AG04449 (cell line): ENCODE data around the gene PSMD5.

Source experiments
- CTCF ChIA-PET: fragments of 350-600 bp; formaldehyde crosslinking; extraction: SDS; loops from one replicate; lab custom pipeline; 2021; ENCODE audit warnings: antibody characterized with exemption; lab: Yijun Ruan, JAX
- POLR2A ChIA-PET: fragments of 400-600, 350-600 bp; formaldehyde crosslinking; extraction: SDS; loops from one replicate; lab custom pipeline; 2020; ENCODE audit warnings: antibody characterized with exemption, inconsistent platforms; lab: Yijun Ruan, JAX
- DNase-seq: peaks from one replicate; pipeline ENCODE4 v3.0.0-alpha.2; 2010; ENCODE audit warnings: low read depth, low spot score
- H3K4me3 ChIP-seq: 2 replicates; pipeline ENCODE4 v1.5.1; 2011; ENCODE audit warnings: low read depth, mild to moderate bottlenecking, control low read depth, low read length
- CTCF ChIP-seq: IDR thresholded peaks from one replicate; pipeline ENCODE4 v1.5.1; 2011; ENCODE audit warnings: mild to moderate bottlenecking, moderate library complexity, low read length, control low read depth, inconsistent platforms; ENCODE audit not compliant: insufficient read depth; ENCODE audit errors: missing control alignments

The PSMD5 gene

GRCh38 chr9:120780367-120780766 lies 62.4 kb downstream of the PSMD5 start:
- no peak for TF ChIP-seq CTCF
- ChIA-PET POLR2A (no interaction called here), CTCF (interaction anchor here (1.0 to 1.1 kb wide), 2 partner anchors 24 to 25 kb away, joined by 4 to 6 read pairs; no protein-coding TSS in a partner anchor)
- no peak for DNase-seq
- no peak overlapping the region for H3K4me3 ChIP-seq

- TF ChIP-seq CTCF = no peak
- POLR2A ChIA-PET = no interaction called here
- CTCF ChIA-PET = interaction anchor here (1.1 to 1.7 kb wide), 2 partner anchors 23 to 24 kb away, joined by 6 to 9 read pairs; no protein-coding TSS in a partner anchor
- H3K4me3 ChIP-seq = no peak overlapping the region
- no peak for DNase-seq
Measured at GRCh38 chr9:120779227-120779626, 63.5 kb downstream of the PSMD5 start.

- ChIA-PET POLR2A (no interaction called here), CTCF (interaction anchor here (1.7 kb wide), 1 partner anchor 23 kb away, joined by 9 read pairs; no protein-coding TSS in a partner anchor)
- no peak overlapping the region for H3K4me3 ChIP-seq
- no peak for DNase-seq
- no peak for TF ChIP-seq CTCF
Measured at GRCh38 chr9:120778758-120779157, 64.0 kb downstream of the PSMD5 start.

- ChIA-PET CTCF (interaction anchor here (1.7 kb wide), 1 partner anchor 21 kb away, joined by 9 read pairs; no protein-coding TSS in a partner anchor), POLR2A (no interaction called here)
- H3K4me3 ChIP-seq = no peak overlapping the region
- no peak for DNase-seq
- no peak for TF ChIP-seq CTCF
Measured at GRCh38 chr9:120777229-120777628, 65.5 kb downstream of the PSMD5 start.

GRCh38 chr9:120776788-120777187 lies 65.9 kb downstream of the PSMD5 start:
- ChIA-PET CTCF (no interaction called here), POLR2A (no interaction called here)
- no peak for DNase-seq
- H3K4me3 ChIP-seq = no peak overlapping the region
- no peak for TF ChIP-seq CTCF

- no peak for DNase-seq
- ChIA-PET CTCF (no interaction called here), POLR2A (no interaction called here)
- no peak overlapping the region for H3K4me3 ChIP-seq
- TF ChIP-seq CTCF = no peak
Measured at GRCh38 chr9:120775859-120776258, 66.9 kb downstream of the PSMD5 start.
